Type B pancreatic cell (in vitro differentiated cells): Measurements from ENCODE around the gene MAP2K4. TPM values are rescaled to one million over a fixed set of nuclear protein-coding genes. Genes with fewer than 3 reads are reported as not detected.

ENCODE experiments used
- DNase-seq: peaks from one replicate; pipeline ENCODE4 v3.0.0; 2021; ENCODE audit warnings: mixed read lengths; ENCODE audit not compliant: unreplicated experiment; ENCODE audit errors: extremely low spot score
- H3K27ac Mint-ChIP-seq: 2 replicates; pipeline ENCODE4 v1.8.0; 2021; ENCODE audit warnings: mild to moderate bottlenecking, mixed read lengths
- H3K27me3 Mint-ChIP-seq: 2 replicates; pipeline ENCODE4 v1.8.0; 2021; ENCODE audit warnings: mixed read lengths
- H3K36me3 Mint-ChIP-seq: 2 replicates; pipeline ENCODE4 v1.8.0; 2021; ENCODE audit warnings: mixed read lengths
- H3K4me1 Mint-ChIP-seq: one replicate; pipeline ENCODE4 v1.8.0; 2021; ENCODE audit warnings: mixed read lengths; ENCODE audit not compliant: unreplicated experiment
- H3K4me3 Mint-ChIP-seq: 2 replicates; pipeline ENCODE4 v1.8.0; 2021; ENCODE audit warnings: mild to moderate bottlenecking, mixed read lengths
- H3K9me3 Mint-ChIP-seq: 2 replicates; pipeline ENCODE4 v1.8.0; 2021; ENCODE audit warnings: mixed read lengths
- total RNA-seq: library from RNA; stranded (reverse); gene quantifications from 2 replicates; pipeline ENCODE4 v1.2.1, GENCODE V29; 2021; ENCODE audit warnings: low replicate concordance
- TF ChIP-seq, protein P1 (sequence below): fragments of 200-600 bp; sonication (generic); conservative IDR thresholded peaks from 2 replicates; pipeline ENCODE4 v1.5.0; 2021; ENCODE audit warnings: antibody characterized with exemption, mild to moderate bottlenecking

The MAP2K4 gene
- total RNA-seq, 1 donor from 2014 or later = 49.6 TPM

DNA sequence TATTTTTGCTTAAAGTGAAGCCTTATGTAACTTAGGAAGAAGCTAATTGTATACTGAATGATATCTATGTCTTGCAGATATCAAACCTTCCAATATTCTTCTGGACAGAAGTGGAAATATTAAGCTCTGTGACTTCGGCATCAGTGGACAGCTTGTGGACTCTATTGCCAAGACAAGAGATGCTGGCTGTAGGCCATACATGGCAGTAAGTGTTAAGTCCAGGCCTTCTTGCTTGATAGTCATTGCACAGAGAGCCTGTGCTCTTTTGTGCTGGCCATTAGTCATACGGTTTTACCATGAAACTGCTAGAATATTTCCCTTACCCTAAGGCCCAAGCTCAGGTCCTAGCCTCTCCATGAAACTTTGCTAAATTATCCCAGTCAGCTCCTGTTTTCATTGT lies 92.5 kb downstream of the MAP2K4 start:
- Mint-ChIP-seq H3K9me3 (no peaks in the 10 kb centered on the region), H3K27me3 (no peaks in the 10 kb centered on the region), H3K4me3 (no peak overlapping the region), H3K36me3 (peaks cover 34% of the 10 kb centered on the region), H3K27ac (no peak overlapping the region), H3K4me1 (no peaks in the 10 kb centered on the region)
- TF ChIP-seq, protein P1, sequence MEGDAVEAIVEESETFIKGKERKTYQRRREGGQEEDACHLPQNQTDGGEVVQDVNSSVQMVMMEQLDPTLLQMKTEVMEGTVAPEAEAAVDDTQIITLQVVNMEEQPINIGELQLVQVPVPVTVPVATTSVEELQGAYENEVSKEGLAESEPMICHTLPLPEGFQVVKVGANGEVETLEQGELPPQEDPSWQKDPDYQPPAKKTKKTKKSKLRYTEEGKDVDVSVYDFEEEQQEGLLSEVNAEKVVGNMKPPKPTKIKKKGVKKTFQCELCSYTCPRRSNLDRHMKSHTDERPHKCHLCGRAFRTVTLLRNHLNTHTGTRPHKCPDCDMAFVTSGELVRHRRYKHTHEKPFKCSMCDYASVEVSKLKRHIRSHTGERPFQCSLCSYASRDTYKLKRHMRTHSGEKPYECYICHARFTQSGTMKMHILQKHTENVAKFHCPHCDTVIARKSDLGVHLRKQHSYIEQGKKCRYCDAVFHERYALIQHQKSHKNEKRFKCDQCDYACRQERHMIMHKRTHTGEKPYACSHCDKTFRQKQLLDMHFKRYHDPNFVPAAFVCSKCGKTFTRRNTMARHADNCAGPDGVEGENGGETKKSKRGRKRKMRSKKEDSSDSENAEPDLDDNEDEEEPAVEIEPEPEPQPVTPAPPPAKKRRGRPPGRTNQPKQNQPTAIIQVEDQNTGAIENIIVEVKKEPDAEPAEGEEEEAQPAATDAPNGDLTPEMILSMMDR = no peak
- DNase-seq = no peak

DNA sequence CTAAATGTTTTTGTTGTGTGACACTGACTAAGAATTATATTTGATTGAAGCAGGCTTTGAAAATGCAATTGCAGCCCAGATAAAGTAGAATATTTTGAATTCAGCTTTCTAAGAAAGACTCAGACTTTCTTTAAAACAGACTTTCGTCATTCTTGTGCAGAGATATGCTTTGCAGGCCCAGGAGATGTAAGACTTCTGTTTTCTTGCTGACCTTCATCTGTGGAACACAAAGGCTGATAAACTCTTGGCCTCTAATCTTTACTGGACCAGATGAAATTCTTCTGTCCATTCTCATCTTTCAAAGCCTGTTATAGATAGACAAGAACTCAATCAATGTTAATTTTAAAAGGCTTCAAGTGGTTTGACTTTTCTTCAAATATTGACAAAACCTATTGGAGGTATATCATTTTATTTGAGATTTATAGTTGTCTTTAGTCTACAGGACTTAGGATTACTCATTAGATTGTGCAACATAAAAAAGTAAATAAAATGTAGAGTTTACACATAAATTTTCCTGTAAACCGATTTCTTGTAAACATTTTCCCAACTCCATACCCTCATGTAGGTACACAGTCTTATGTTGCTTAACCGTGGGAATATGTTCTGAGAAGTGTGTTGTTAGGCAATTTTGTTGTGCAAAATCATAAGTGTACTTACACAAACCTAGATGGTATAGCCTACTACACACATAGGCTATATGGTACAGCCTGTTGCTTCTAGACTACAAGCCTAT lies 94.2 kb downstream of the MAP2K4 start:
- TF ChIP-seq, protein P1 = no peak
- Mint-ChIP-seq H3K27me3 (no peaks in the 10 kb centered on the region), H3K36me3 (peaks cover 47% of the 10 kb centered on the region), H3K27ac (no peak overlapping the region), H3K4me1 (no peaks in the 10 kb centered on the region), H3K9me3 (no peaks in the 10 kb centered on the region), H3K4me3 (no peak overlapping the region)
- no peak for DNase-seq

DNA sequence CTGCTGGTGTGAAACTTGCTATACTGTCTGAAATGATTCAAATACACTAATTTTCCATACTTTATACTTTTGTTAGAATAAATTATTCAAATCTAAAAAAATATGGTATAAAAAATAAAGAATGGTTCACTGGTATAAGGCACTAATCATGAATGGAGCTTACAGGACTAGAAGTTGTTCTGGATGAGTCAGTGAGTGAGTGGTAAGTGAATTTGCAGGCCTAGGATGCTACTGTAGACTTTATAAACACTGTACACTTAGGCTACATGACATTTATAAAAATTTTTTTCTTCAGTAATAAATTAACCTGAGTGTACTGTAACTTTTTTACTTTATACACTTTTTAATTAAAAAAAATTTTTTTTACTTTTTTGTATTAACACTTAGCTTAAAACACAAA lies 95.5 kb downstream of the MAP2K4 start:
- H3K4me1 Mint-ChIP-seq = no peaks in the 10 kb centered on the region
- DNase-seq = no peak
- no peak overlapping the region for H3K27ac Mint-ChIP-seq
- H3K4me3 Mint-ChIP-seq = no peak overlapping the region
- H3K27me3 Mint-ChIP-seq = no peaks in the 10 kb centered on the region
- TF ChIP-seq, protein P1 = no peak
- H3K36me3 Mint-ChIP-seq = peaks cover 43% of the 10 kb centered on the region
- H3K9me3 Mint-ChIP-seq = no peaks in the 10 kb centered on the region

DNA sequence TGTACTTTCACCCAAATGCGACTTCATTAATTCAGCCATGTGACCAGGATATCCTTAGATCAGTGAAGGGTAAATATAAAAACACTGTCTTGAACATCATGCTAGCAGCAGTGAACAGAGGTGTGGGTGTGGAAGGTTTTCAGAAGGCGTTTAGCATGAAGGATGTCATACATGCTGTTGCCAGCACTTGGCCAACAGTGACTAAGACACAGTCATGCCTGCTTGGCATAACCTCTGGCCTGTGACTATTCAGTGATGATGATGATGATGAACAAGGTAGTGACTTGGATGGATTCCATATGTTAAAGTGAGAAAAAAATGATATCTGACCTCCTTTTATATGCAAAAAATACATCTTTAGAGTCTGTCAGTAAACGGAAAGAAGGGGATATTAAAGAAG lies 97.9 kb downstream of the MAP2K4 start:
- H3K36me3 Mint-ChIP-seq = peaks cover 38% of the 10 kb centered on the region

DNA sequence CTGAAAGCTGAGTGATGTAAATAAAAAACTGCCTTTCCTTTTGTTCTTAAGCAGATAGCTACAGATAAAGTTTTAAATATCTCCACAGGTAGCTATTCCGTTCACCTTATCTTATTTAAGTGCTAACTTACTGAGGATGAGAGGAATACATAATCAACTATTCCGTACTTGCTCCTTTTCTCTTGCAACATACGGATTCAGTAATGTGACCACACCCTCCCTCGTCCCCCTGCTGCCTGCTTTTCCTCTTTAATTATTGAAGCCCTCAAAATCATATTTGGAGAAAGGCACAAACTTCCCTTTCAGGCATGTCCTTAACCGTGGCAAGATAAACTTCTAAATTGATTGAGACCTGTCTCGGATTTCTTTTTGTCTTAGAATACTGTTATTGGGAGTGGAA lies 101.4 kb downstream of the MAP2K4 start:
- no peaks in the 10 kb centered on the region for H3K27me3 Mint-ChIP-seq
- TF ChIP-seq, protein P1 = no peak
- peaks cover 56% of the 10 kb centered on the region for H3K36me3 Mint-ChIP-seq
- no peak overlapping the region for H3K4me3 Mint-ChIP-seq
- no peaks in the 10 kb centered on the region for H3K9me3 Mint-ChIP-seq
- no peak for DNase-seq
- no peak overlapping the region for H3K27ac Mint-ChIP-seq
- no peaks in the 10 kb centered on the region for H3K4me1 Mint-ChIP-seq

More for the DNA sequence above, 97.9 kb downstream of the MAP2K4 start:
- no peaks in the 10 kb centered on the region for H3K9me3 Mint-ChIP-seq
- no peak overlapping the region for H3K27ac Mint-ChIP-seq
- H3K4me3 Mint-ChIP-seq = no peak overlapping the region
- H3K4me1 Mint-ChIP-seq = no peaks in the 10 kb centered on the region
- TF ChIP-seq, protein P1 = no peak
- DNase-seq = no peak
- H3K27me3 Mint-ChIP-seq = no peaks in the 10 kb centered on the region
